H9 (cell line): ENCODE measurements around the gene RASSF9. TPM values are rescaled to one million over a fixed set of nuclear protein-coding genes. Genes with fewer than 3 reads are reported as not detected.

ENCODE experiments used
- DNase-seq: peaks from one replicate; pipeline ENCODE4 v3.0.0-alpha.2; 2017
- H2AFZ ChIP-seq: one replicate; pipeline ENCODE4 v1.6.1; 2013; ENCODE audit warnings: mild to moderate bottlenecking, low read length, control low read depth, moderate library complexity
- H2AK5ac ChIP-seq: 2 replicates; pipeline ENCODE4 v1.6.1; 2013; ENCODE audit warnings: low read length, control low read depth, mixed read lengths; ENCODE audit not compliant: insufficient read length
- H2BK120ac ChIP-seq: one replicate; pipeline ENCODE4 v1.6.1; 2013; ENCODE audit warnings: low read depth, mild to moderate bottlenecking, low read length, control low read depth, inconsistent platforms; ENCODE audit not compliant: poor library complexity, severe bottlenecking
- H2BK12ac ChIP-seq: 2 replicates; pipeline ENCODE4 v1.6.1; 2013; ENCODE audit warnings: low read length, control low read depth, mixed read lengths, low read depth; ENCODE audit not compliant: insufficient read length
- H2BK15ac ChIP-seq: 2 replicates; pipeline ENCODE4 v1.6.1; 2013; ENCODE audit warnings: low read depth, low read length, control low read depth
- H2BK20ac ChIP-seq: one replicate; pipeline ENCODE4 v1.6.1; 2013; ENCODE audit warnings: low read depth, mild to moderate bottlenecking, low read length, control low read depth, inconsistent platforms; ENCODE audit not compliant: poor library complexity, severe bottlenecking
- H2BK5ac ChIP-seq: 2 replicates; pipeline ENCODE4 v1.6.1; 2013; ENCODE audit warnings: low read length, control low read depth, mixed read lengths; ENCODE audit not compliant: insufficient read length
- H3K14ac ChIP-seq: 2 replicates; pipeline ENCODE4 v1.6.1; 2013; ENCODE audit warnings: low read length, control low read depth; ENCODE audit not compliant: insufficient read depth
- H3K18ac ChIP-seq: 2 replicates; pipeline ENCODE4 v1.6.1; 2013; ENCODE audit warnings: low read depth, mild to moderate bottlenecking, mixed read lengths, low read length, control low read depth; ENCODE audit not compliant: insufficient read length
- H3K23ac ChIP-seq: 2 replicates; pipeline ENCODE4 v1.6.1; 2013; ENCODE audit warnings: low read length, control low read depth, mixed read lengths, low read depth; ENCODE audit not compliant: insufficient read length
- H3K23me2 ChIP-seq: 2 replicates; pipeline ENCODE4 v1.6.1; 2013; ENCODE audit warnings: low read depth, mild to moderate bottlenecking, mixed read lengths, low read length, control low read depth; ENCODE audit not compliant: insufficient read length, poor library complexity, severe bottlenecking
- H3K27ac ChIP-seq: 2 replicates; pipeline ENCODE4 v1.5.1; 2013; ENCODE audit warnings: low read length, control low read depth, mixed read lengths, low read depth; ENCODE audit not compliant: insufficient read length
- H3K27me3 ChIP-seq: 2 replicates; pipeline ENCODE4 v1.6.1; 2013; ENCODE audit warnings: low read length, control low read depth, inconsistent platforms; ENCODE audit not compliant: insufficient read depth
- H3K4ac ChIP-seq: 2 replicates; pipeline ENCODE4 v1.6.1; 2013; ENCODE audit warnings: low read depth, mild to moderate bottlenecking, control low read depth, inconsistent platforms, low read length, moderate library complexity
- H3K4me1 ChIP-seq: 2 replicates; pipeline ENCODE4 v1.6.1; 2013; ENCODE audit warnings: low read length, control low read depth, inconsistent platforms; ENCODE audit not compliant: insufficient read depth
- H3K4me2 ChIP-seq: 2 replicates; pipeline ENCODE4 v1.6.1; 2013; ENCODE audit warnings: low read length, control low read depth, mixed read lengths; ENCODE audit not compliant: insufficient read length, insufficient read depth
- H3K56ac ChIP-seq: 2 replicates; pipeline ENCODE4 v1.6.1; 2013; ENCODE audit warnings: low read depth, mild to moderate bottlenecking, mixed read lengths, low read length, control low read depth; ENCODE audit not compliant: insufficient read length
- H3K79me1 ChIP-seq: 2 replicates; pipeline ENCODE4 v1.6.1; 2013; ENCODE audit warnings: low read depth, mild to moderate bottlenecking, moderate library complexity, low read length, control low read depth, inconsistent platforms; ENCODE audit not compliant: insufficient read depth, poor library complexity, severe bottlenecking
- H3K79me2 ChIP-seq: 2 replicates; pipeline ENCODE4 v1.6.1; 2013; ENCODE audit warnings: low read length, control low read depth, inconsistent platforms; ENCODE audit not compliant: insufficient read depth
- H3K9ac ChIP-seq: 2 replicates; pipeline ENCODE4 v1.6.1; 2013; ENCODE audit warnings: low read length, control low read depth, mixed read lengths; ENCODE audit not compliant: insufficient read length; ENCODE audit errors: extremely low read depth
- H3K9me3 ChIP-seq: one replicate; pipeline ENCODE4 v1.6.1; 2013; ENCODE audit warnings: low read depth, low read length, inconsistent platforms; ENCODE audit not compliant: control insufficient read depth
- H3T11ph ChIP-seq: one replicate; pipeline ENCODE4 v1.6.1; 2013; ENCODE audit warnings: mild to moderate bottlenecking, low read length, control low read depth, inconsistent platforms
- H4K20me1 ChIP-seq: one replicate; pipeline ENCODE4 v1.6.1; 2013; ENCODE audit not compliant: control insufficient read depth, insufficient read length, insufficient read depth
- H4K5ac ChIP-seq: 2 replicates; pipeline ENCODE4 v1.6.1; 2013; ENCODE audit warnings: low read depth, mild to moderate bottlenecking, mixed read lengths, low read length, control low read depth; ENCODE audit not compliant: insufficient read length
- H4K8ac ChIP-seq: replicated peaks from 2 replicates; pipeline ENCODE4 v1.6.1; 2013; ENCODE audit warnings: low read length, control low read depth, mixed read lengths, low read depth; ENCODE audit not compliant: insufficient read length
- H4K91ac ChIP-seq: 2 replicates; pipeline ENCODE4 v1.6.1; 2013; ENCODE audit warnings: low read depth, mild to moderate bottlenecking, moderate library complexity, mixed read lengths, low read length, control low read depth; ENCODE audit not compliant: insufficient read length
- H3K27ac Mint-ChIP-seq, 3 experiments: 2 replicates in 2 of 3; 3 replicates in 1 of 3; pipeline ENCODE4 v1.8.0; 2020 to 2021; ENCODE audit warnings: mixed read lengths in 3 of 3, mild to moderate bottlenecking in 1 of 3, moderate library complexity in 1 of 3
- H3K27me3 Mint-ChIP-seq: 2 replicates; pipeline ENCODE4 v1.8.0; 2021; ENCODE audit warnings: low read depth, mild to moderate bottlenecking, moderate library complexity, mixed read lengths
- H3K36me3 Mint-ChIP-seq, 3 experiments: 2 replicates in 2 of 3; 3 replicates in 1 of 3; pipeline ENCODE4 v1.8.0; 2020 to 2021; ENCODE audit warnings: low read depth in 3 of 3, mixed read lengths in 3 of 3; ENCODE audit not compliant: insufficient read depth in 1 of 3
- H3K4me1 Mint-ChIP-seq, 2 experiments: 2 replicates each; pipeline ENCODE4 v1.8.0; 2020; ENCODE audit warnings: mixed read lengths in 2 of 2
- H3K4me3 Mint-ChIP-seq, 2 experiments: 2 replicates in 1 of 2; 3 replicates in 1 of 2; pipeline ENCODE4 v1.8.0; 2020 to 2021; ENCODE audit warnings: mild to moderate bottlenecking in 2 of 2, mixed read lengths in 2 of 2, moderate library complexity in 1 of 2
- H3K9me3 Mint-ChIP-seq, 2 experiments: 2 replicates in 1 of 2; 3 replicates in 1 of 2; pipeline ENCODE4 v1.8.0; 2020; ENCODE audit warnings: mild to moderate bottlenecking in 2 of 2, mixed read lengths in 2 of 2, moderate library complexity in 1 of 2
- WGBS: extraction: QIAGEN DNeasy Blood & Tissue Kit; methylation state at CpG from one replicate; pipeline ENCODE4 v1.1.7; 2013; ENCODE audit warnings: missing lambda C conversion rate, low lambda C conversion rate, mixed read lengths; ENCODE audit not compliant: insufficient read length; ENCODE audit errors: extremely low coverage; 5-methylcytosine and 5-hydroxymethylcytosine counted together
- total RNA-seq: library from RNA; stranded (reverse); gene quantifications from 2 replicates; pipeline ENCODE4 v1.2.1, GENCODE V29; 2021
- TF ChIP-seq, protein P1 (sequence below): fragments of 200-600 bp; sonication (generic); conservative IDR thresholded peaks from 3 replicates; pipeline ENCODE4 v1.8.0; 2021; ENCODE audit warnings: antibody characterized with exemption, mild to moderate bottlenecking

Gene RASSF9
- total RNA-seq, 1 experiment from 2014 or later: 0.04 TPM

DNA sequence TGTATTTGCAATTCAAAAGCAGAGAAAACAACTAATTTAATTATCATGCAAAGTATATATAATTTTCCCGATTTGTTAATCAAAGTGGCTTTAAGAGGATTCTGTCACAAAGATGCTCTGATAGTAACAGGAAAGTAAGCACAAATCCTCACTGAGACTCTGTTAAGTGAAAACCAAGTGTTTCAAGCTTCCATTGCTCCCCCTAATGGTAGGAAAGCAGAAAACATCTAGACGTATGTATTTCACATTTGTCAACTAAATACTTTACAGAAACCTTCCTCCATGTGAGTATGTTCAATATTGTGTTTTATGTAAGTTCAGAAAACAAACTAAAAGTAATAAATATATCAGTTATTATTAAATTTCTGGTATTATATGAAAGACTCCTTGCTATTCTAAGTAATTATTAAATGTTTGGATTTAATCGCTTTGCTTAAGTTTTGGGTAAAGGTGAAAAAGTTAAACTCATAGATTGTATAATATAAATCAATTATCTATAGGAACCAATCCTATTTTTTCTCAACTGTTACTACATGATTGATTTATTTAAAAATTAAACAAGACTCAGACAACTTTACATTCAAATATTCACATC, 36.4 kb upstream of the RASSF9 start:
- Histone ChIP-seq H3T11ph (no peak overlapping the region), H3K56ac (no peak overlapping the region), H3K4me2 (no peak overlapping the region), H3K9me3 (no peaks in the 10 kb centered on the region), H3K27ac (no peak overlapping the region), H3K23me2 (no peaks in the 10 kb centered on the region), H3K9ac (no peak overlapping the region), H3K27me3 (no peaks in the 10 kb centered on the region), H4K5ac (no peak overlapping the region), H2BK20ac (no peak overlapping the region), H2AFZ (no peak overlapping the region), H2BK15ac (no peak overlapping the region), H3K18ac (no peak overlapping the region), H3K14ac (no peak overlapping the region), H2BK12ac (no peak overlapping the region), H4K8ac (no peak overlapping the region), H2BK120ac (no peak overlapping the region), H2BK5ac (no peak overlapping the region), H3K23ac (no peak overlapping the region), H3K79me2 (no peaks in the 10 kb centered on the region), H3K4ac (no peak overlapping the region), H3K79me1 (no peaks in the 10 kb centered on the region), H2AK5ac (no peak overlapping the region), H4K20me1 (no peaks in the 10 kb centered on the region), H4K91ac (no peak overlapping the region), H3K4me1 (no peaks in the 10 kb centered on the region; the same call in 1 of the 2 replicates)
- H3K4me1 Mint-ChIP-seq: peaks cover 17% of the 10 kb centered on the region in 2 experiments
- no peaks in the 10 kb centered on the region for H3K36me3 Mint-ChIP-seq
- H3K9me3 Mint-ChIP-seq: no peaks in the 10 kb centered on the region
- no peak for DNase-seq
- no peaks in the 10 kb centered on the region for H3K27me3 Mint-ChIP-seq
- no peak overlapping the region for H3K27ac Mint-ChIP-seq
- TF ChIP-seq, protein P1, sequence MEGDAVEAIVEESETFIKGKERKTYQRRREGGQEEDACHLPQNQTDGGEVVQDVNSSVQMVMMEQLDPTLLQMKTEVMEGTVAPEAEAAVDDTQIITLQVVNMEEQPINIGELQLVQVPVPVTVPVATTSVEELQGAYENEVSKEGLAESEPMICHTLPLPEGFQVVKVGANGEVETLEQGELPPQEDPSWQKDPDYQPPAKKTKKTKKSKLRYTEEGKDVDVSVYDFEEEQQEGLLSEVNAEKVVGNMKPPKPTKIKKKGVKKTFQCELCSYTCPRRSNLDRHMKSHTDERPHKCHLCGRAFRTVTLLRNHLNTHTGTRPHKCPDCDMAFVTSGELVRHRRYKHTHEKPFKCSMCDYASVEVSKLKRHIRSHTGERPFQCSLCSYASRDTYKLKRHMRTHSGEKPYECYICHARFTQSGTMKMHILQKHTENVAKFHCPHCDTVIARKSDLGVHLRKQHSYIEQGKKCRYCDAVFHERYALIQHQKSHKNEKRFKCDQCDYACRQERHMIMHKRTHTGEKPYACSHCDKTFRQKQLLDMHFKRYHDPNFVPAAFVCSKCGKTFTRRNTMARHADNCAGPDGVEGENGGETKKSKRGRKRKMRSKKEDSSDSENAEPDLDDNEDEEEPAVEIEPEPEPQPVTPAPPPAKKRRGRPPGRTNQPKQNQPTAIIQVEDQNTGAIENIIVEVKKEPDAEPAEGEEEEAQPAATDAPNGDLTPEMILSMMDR: peak; percentile 86
- WGBS: no CpG with 5 or more reads among the region's 3 CpGs
- H3K4me3 Mint-ChIP-seq: no peak overlapping the region
